Upper lobe of right lung (tissue), 1 donor: ENCODE data around the gene ACTR1A. TPM values are rescaled to one million over a fixed set of nuclear protein-coding genes. Genes with fewer than 3 reads are reported as not detected.

Experiments
- ATAC-seq: fragments of 200-7000 bp; cut with Tn5 transposase; one replicate; pipeline ENCODE4 v1.9.1; 2020; ENCODE audit warnings: mild to moderate bottlenecking, moderate library complexity
- DNase-seq: peaks from one replicate; pipeline ENCODE4 v3.0.0-alpha.2; 2020
- H3K27ac ChIP-seq: fragments of 200-600 bp; one replicate; pipeline ENCODE4 v1.8.0; 2022
- H3K27me3 ChIP-seq: fragments of 200-600 bp; one replicate; pipeline ENCODE4 v1.8.0; 2022; ENCODE audit warnings: mild to moderate bottlenecking
- H3K36me3 ChIP-seq: fragments of 200-600 bp; one replicate; pipeline ENCODE4 v1.8.0; 2022
- H3K4me1 ChIP-seq: fragments of 200-600 bp; one replicate; pipeline ENCODE4 v1.8.0; 2022
- H3K4me3 ChIP-seq: fragments of 200-600 bp; one replicate; pipeline ENCODE4 v1.8.0; 2022; ENCODE audit warnings: mild to moderate bottlenecking
- H3K9me3 ChIP-seq: fragments of 200-600 bp; one replicate; pipeline ENCODE4 v1.8.0; 2022
- intact Hi-C: fragments of 100-400 bp; cut with DNase I; formaldehyde crosslinking; loops from one replicate; pipeline ENCODE4 v1.11.0; 2022
- total RNA-seq: library from RNA; stranded (reverse); fragmentation: NEBNext Ultra II Directional; extraction: Animal tissue kit (Norgen Biotek cat#: 25700); gene quantifications from one replicate; pipeline ENCODE4 v1.2.1, GENCODE V29; 2021
- TF ChIP-seq, protein P1 (sequence below): fragments of 200-600 bp; IDR thresholded peaks from one replicate; pipeline ENCODE4 v1.8.0; 2022; ENCODE audit warnings: antibody characterized with exemption
- donor health status: DM: no; HTN: yes; CAD: no; lungs with severe emphysema.

ACTR1A gene
- total RNA-seq, 1 donor from 2014 or later: 92.5 TPM

GRCh38 chr10:102492344-102492939 is 10.1 kb downstream of the ACTR1A start:
- H3K27ac ChIP-seq: peak overlapping the region; percentile 67
- peak; percentile 79 for ATAC-seq
- H3K36me3 ChIP-seq: peaks cover 42% of the 10 kb centered on the region
- intact Hi-C loops: no loop called here
- no peaks in the 10 kb centered on the region for H3K9me3 ChIP-seq
- TF ChIP-seq, protein P1, sequence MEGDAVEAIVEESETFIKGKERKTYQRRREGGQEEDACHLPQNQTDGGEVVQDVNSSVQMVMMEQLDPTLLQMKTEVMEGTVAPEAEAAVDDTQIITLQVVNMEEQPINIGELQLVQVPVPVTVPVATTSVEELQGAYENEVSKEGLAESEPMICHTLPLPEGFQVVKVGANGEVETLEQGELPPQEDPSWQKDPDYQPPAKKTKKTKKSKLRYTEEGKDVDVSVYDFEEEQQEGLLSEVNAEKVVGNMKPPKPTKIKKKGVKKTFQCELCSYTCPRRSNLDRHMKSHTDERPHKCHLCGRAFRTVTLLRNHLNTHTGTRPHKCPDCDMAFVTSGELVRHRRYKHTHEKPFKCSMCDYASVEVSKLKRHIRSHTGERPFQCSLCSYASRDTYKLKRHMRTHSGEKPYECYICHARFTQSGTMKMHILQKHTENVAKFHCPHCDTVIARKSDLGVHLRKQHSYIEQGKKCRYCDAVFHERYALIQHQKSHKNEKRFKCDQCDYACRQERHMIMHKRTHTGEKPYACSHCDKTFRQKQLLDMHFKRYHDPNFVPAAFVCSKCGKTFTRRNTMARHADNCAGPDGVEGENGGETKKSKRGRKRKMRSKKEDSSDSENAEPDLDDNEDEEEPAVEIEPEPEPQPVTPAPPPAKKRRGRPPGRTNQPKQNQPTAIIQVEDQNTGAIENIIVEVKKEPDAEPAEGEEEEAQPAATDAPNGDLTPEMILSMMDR: no peak
- peaks cover 18% of the 10 kb centered on the region for H3K4me1 ChIP-seq
- no peak overlapping the region for H3K4me3 ChIP-seq
- no peak for DNase-seq
- no peaks in the 10 kb centered on the region for H3K27me3 ChIP-seq

DNA sequence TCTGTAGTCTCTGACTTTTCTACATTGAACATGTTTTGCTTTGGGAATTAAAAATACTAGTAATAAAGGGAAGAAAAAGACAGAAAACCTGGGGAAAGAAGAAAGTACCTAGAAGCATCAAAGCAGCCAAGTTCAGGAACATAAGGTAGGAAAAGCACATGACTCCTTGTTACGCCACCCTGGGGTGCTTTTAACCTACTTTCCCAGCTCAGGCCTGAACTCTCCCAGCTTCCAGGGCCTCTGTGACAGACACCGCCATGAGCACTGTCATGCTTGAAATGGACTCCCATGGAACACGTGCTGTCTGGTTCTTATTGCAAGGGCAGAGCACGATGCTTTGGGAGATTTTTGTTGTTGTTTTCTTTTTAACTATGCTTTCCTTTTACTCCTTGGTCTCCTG is 11.4 kb downstream of the ACTR1A start:
- no peak overlapping the region for H3K4me3 ChIP-seq
- H3K36me3 ChIP-seq: peaks cover 55% of the 10 kb centered on the region
- H3K27ac ChIP-seq: peak overlapping the region; percentile 11
- intact Hi-C loops: no loop called here
- no peaks in the 10 kb centered on the region for H3K27me3 ChIP-seq
- TF ChIP-seq, protein P1: no peak
- no peaks in the 10 kb centered on the region for H3K9me3 ChIP-seq
- peaks cover 18% of the 10 kb centered on the region for H3K4me1 ChIP-seq
- DNase-seq: no peak
- no peak for ATAC-seq

GRCh38 chr10:102485093-102485784 is 17.3 kb downstream of the ACTR1A start:
- H3K4me3 ChIP-seq: no peak overlapping the region
- H3K4me1 ChIP-seq: no peaks in the 10 kb centered on the region
- H3K27me3 ChIP-seq: no peaks in the 10 kb centered on the region
- DNase-seq: no peak
- intact Hi-C loops: no loop called here
- H3K9me3 ChIP-seq: no peaks in the 10 kb centered on the region
- ATAC-seq: no peak
- TF ChIP-seq, protein P1: no peak
- peaks cover 100% of the 10 kb centered on the region for H3K36me3 ChIP-seq
- no peak overlapping the region for H3K27ac ChIP-seq

GRCh38 chr10:102484021-102484420 is 18.5 kb downstream of the ACTR1A start:
- ATAC-seq (no peak), DNase-seq (no peak)
- intact Hi-C loops: no loop called here
- H3K36me3 ChIP-seq: peaks cover 100% of the 10 kb centered on the region
- no peaks in the 10 kb centered on the region for H3K27me3 ChIP-seq
- TF ChIP-seq, protein P1: no peak
- H3K27ac ChIP-seq: no peak overlapping the region
- H3K4me1 ChIP-seq: no peaks in the 10 kb centered on the region
- no peak overlapping the region for H3K4me3 ChIP-seq
- no peaks in the 10 kb centered on the region for H3K9me3 ChIP-seq

- DNase-seq (no peak), ATAC-seq (no peak)
- intact Hi-C loops: no loop called here
- Histone ChIP-seq H3K4me1 (no peaks in the 10 kb centered on the region), H3K27ac (no peak overlapping the region), H3K36me3 (peaks cover 72% of the 10 kb centered on the region), H3K9me3 (no peaks in the 10 kb centered on the region), H3K27me3 (no peaks in the 10 kb centered on the region), H3K4me3 (no peak overlapping the region)
- TF ChIP-seq, protein P1: no peak
Measured at GRCh38 chr10:102480396-102480795, 22.1 kb downstream of the ACTR1A start.
